CD4-positive, alpha-beta memory T cell (primary cell): ENCODE data around the gene BARHL1. TPM values are rescaled to one million over a fixed set of nuclear protein-coding genes. Genes with fewer than 3 reads are reported as not detected.

Experiments used
- CTCF ChIA-PET: fragments of 350-600 bp; sonication (Branson Sonifier 250); formaldehyde crosslinking; loops from one replicate; lab custom pipeline; 2021; ENCODE audit warnings: inconsistent platforms; ENCODE audit not compliant: partially characterized antibody; lab: Charles Lee
- POLR2A ChIA-PET: fragments of 350-600 bp; sonication (Branson Sonifier 250); formaldehyde crosslinking; loops from one replicate; lab custom pipeline; 2021; ENCODE audit not compliant: partially characterized antibody; lab: Charles Lee
- DNase-seq, 5 donors: peaks; one replicate each; pipeline versions ENCODE4 v3.0.0 to v3.0.0-alpha.2; 2020 to 2022; ENCODE audit warnings: mixed read lengths in 1 of 5
- H3K27ac ChIP-seq: one replicate; pipeline ENCODE4 v1.7.0; 2013; ENCODE audit warnings: low read depth, low read length
- H3K27me3 ChIP-seq: 2 replicates; pipeline ENCODE4 v1.7.0; 2013; ENCODE audit warnings: mild to moderate bottlenecking, low read length, moderate library complexity; ENCODE audit not compliant: insufficient read depth
- H3K36me3 ChIP-seq: 2 replicates; pipeline ENCODE4 v1.7.0; 2013; ENCODE audit warnings: mild to moderate bottlenecking, low read length, moderate library complexity; ENCODE audit not compliant: insufficient read depth
- H3K4me1 ChIP-seq: 2 replicates; pipeline ENCODE4 v1.7.0; 2013; ENCODE audit warnings: mild to moderate bottlenecking, low read length, moderate library complexity; ENCODE audit not compliant: insufficient read depth
- H3K4me3 ChIP-seq, 2 donors: one replicate each; pipeline ENCODE4 v1.7.0; 2013; ENCODE audit warnings: low read length in 2 of 2, mild to moderate bottlenecking in 1 of 2
- H3K9me3 ChIP-seq, 2 donors: one replicate each; pipeline ENCODE4 v1.7.0; 2013; ENCODE audit warnings: low read length in 2 of 2, control low read depth in 1 of 2; ENCODE audit not compliant: control insufficient read depth in 1 of 2
- H3K27ac Mint-ChIP-seq, 7 donors: one replicate each; pipeline ENCODE4 v1.8.0; 2020 to 2021; ENCODE audit warnings: mixed read lengths in 7 of 7, mild to moderate bottlenecking in 6 of 7, inconsistent platforms in 3 of 7, moderate library complexity in 3 of 7
- H3K27me3 Mint-ChIP-seq, 2 donors: one replicate each; pipeline ENCODE4 v1.8.0; 2020 to 2021; ENCODE audit warnings: mixed read lengths in 2 of 2
- H3K36me3 Mint-ChIP-seq, 2 donors: one replicate each; pipeline ENCODE4 v1.8.0; 2020 to 2021; ENCODE audit warnings: mixed read lengths in 2 of 2, inconsistent platforms in 1 of 2, mild to moderate bottlenecking in 1 of 2
- H3K4me1 Mint-ChIP-seq, 4 donors: one replicate each; pipeline ENCODE4 v1.8.0; 2020 to 2021; ENCODE audit warnings: mixed read lengths in 4 of 4, mild to moderate bottlenecking in 1 of 4
- H3K4me3 Mint-ChIP-seq, 8 donors: one replicate each; pipeline ENCODE4 v1.8.0; 2020 to 2021; ENCODE audit warnings: mixed read lengths in 8 of 8, mild to moderate bottlenecking in 7 of 8, moderate library complexity in 6 of 8, inconsistent platforms in 3 of 8
- H3K9me3 Mint-ChIP-seq, 8 donors: one replicate each; pipeline ENCODE4 v1.8.0; 2020 to 2021; ENCODE audit warnings: mixed read lengths in 8 of 8, mild to moderate bottlenecking in 5 of 8, inconsistent platforms in 3 of 8, moderate library complexity in 1 of 8
- intact Hi-C: fragments of 100-400 bp; cut with micrococcal nuclease; formaldehyde crosslinking; loops from one replicate; pipeline ENCODE4 v1.15.1; 2023
- polyA plus RNA-seq, 2 donors: library from polyadenylated mRNA; unstranded; fragments of 300-500 nt; fragmentation: Illumina TruSeq; gene quantifications; one replicate each; pipeline ENCODE4 v1.2.3, GENCODE V29; 2021
- total RNA-seq, 2 experiments: library from RNA; stranded (reverse); gene quantifications; one replicate each; pipeline ENCODE4 v1.2.3, GENCODE V29; 2021

BARHL1 gene
- total and polyA plus RNA-seq, 4 experiments from 2014 or later, result not detected

DNA sequence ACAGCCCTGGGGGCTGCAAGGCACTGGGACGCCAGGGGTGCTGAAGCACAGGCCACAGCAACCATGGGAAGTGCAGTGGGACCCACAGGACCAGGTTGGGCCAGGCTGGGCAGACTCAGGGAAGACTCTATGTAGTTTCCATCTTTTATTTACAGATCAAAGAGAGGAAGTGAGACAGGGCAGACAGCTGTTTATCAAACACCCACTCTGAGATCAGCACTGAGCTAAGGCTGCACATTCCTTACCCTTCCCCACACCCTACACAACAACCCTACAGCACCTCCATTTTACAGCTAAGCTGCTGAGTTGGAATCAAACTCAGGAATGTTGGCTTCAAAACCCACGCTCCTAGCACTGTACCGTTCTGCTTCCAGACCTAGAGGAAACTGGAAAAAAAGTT, 19.8 kb downstream of the BARHL1 start:
- no peak for DNase-seq
- Histone ChIP-seq H3K27me3 (no peaks in the 10 kb centered on the region), H3K36me3 (peaks cover 13% of the 10 kb centered on the region), H3K9me3 (no peaks in the 10 kb centered on the region), H3K4me3 (no peak overlapping the region), H3K4me1 (no peaks in the 10 kb centered on the region), H3K27ac (no peak overlapping the region)
- Mint-ChIP-seq H3K9me3 (peaks cover 0 to 2% (median 0%) of the 10 kb centered on the region in 8 donors), H3K36me3 (peaks cover 84 to 97% of the 10 kb centered on the region in 2 donors), H3K27ac (no peak overlapping the region), H3K4me1 (no peaks in the 10 kb centered on the region), H3K4me3 (no peak overlapping the region), H3K27me3 (peaks cover 0 to 3% of the 10 kb centered on the region in 2 donors)
- intact Hi-C loops, result no loop called here
- ChIA-PET POLR2A (no interaction called here), CTCF (no interaction called here)

DNA sequence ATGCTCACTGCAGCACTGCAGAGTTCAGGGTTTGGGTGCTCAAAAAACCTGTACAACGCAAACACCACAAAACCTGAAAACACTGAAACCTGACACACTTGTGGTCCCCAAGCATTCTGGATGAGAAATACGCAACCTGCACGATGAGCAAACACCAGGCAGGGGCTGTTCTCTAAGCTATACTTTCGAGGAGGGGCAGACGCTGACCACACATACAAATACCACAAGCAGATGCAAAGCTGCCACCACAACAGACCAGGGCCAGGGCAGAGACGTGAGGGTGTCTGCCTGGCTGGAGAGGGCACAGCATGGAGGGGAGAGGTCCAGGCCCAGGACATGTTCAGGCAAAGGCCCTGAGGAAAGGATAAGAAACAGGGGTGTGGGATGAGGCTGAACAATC, 23.0 kb downstream of the BARHL1 start:
- intact Hi-C loops, result no loop called here
- no peak for DNase-seq
- H3K27ac Mint-ChIP-seq, result no peak overlapping the region
- no peaks in the 10 kb centered on the region for H3K4me1 Mint-ChIP-seq
- Histone ChIP-seq H3K4me3 (no peak overlapping the region), H3K4me1 (no peaks in the 10 kb centered on the region), H3K36me3 (peaks cover 15% of the 10 kb centered on the region), H3K9me3 (no peaks in the 10 kb centered on the region), H3K27ac (no peak overlapping the region), H3K27me3 (no peaks in the 10 kb centered on the region)
- CTCF ChIA-PET, result no interaction called here
- POLR2A ChIA-PET, result no interaction called here
- no peak overlapping the region for H3K4me3 Mint-ChIP-seq
- H3K36me3 Mint-ChIP-seq, result peaks cover 86 to 96% of the 10 kb centered on the region in 2 donors
- peaks cover 0 to 2% (median 0%) of the 10 kb centered on the region in 8 donors for H3K9me3 Mint-ChIP-seq
- no peaks in the 10 kb centered on the region for H3K27me3 Mint-ChIP-seq

DNA sequence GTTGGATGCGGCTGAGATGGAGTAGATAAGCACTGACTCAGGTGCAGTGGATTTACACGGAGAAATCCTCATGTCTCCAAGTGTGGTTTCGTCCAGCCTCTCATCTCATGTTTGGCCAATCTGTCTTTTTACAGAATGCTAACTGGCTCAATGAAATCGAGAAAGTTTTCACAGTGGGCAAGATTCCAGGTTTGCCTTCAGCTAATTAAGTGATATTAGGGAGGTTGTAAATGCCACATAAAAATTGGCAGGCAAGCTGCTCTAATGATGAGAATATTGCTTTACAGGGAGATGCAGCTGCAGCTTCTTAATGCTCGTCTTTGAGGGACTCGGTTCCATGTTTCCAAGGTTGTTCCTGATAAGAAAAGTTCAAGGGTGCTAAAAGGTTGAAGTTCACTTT, 23.7 kb downstream of the BARHL1 start:
- H3K27ac ChIP-seq, result no peak overlapping the region
- Mint-ChIP-seq H3K27ac (no peak overlapping the region), H3K36me3 (peaks cover 86 to 96% of the 10 kb centered on the region in 2 donors), H3K9me3 (no peaks in the 10 kb centered on the region), H3K4me1 (no peaks in the 10 kb centered on the region), H3K4me3 (no peak overlapping the region), H3K27me3 (no peaks in the 10 kb centered on the region)
- H3K27me3 ChIP-seq, result no peaks in the 10 kb centered on the region
- CTCF ChIA-PET, result no interaction called here
- POLR2A ChIA-PET, result no interaction called here
- H3K9me3 ChIP-seq, result no peaks in the 10 kb centered on the region
- intact Hi-C loops, result no loop called here
- no peaks in the 10 kb centered on the region for H3K4me1 ChIP-seq
- DNase-seq, result no peak
- peaks cover 15% of the 10 kb centered on the region for H3K36me3 ChIP-seq
- no peak overlapping the region for H3K4me3 ChIP-seq

DNA sequence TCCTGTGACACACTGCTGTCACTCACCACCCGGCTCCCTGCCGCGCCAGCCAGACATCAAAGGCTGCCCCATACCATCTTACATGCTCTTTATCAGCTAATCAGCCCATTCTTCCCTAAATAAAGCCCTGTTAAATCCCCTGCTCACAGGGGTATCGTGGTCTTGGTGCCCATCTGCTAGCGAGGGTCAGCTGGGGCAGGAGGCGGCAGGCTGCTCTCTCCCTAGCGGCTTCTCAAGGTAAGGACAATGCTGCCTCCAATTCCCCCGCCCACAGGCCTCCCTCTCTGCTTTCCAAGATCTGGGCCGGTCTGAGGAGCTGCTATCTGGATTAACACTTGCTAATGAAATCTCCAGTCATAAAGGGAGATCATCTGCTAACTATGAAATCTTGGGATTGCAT, 26.8 kb downstream of the BARHL1 start:
- POLR2A ChIA-PET, result no interaction called here
- Histone ChIP-seq H3K4me3 (no peak overlapping the region), H3K27ac (no peak overlapping the region), H3K36me3 (peaks cover 25% of the 10 kb centered on the region), H3K9me3 (no peaks in the 10 kb centered on the region), H3K4me1 (no peaks in the 10 kb centered on the region), H3K27me3 (no peaks in the 10 kb centered on the region)
- no peak overlapping the region for H3K27ac Mint-ChIP-seq
- peaks cover 85 to 91% of the 10 kb centered on the region in 2 donors for H3K36me3 Mint-ChIP-seq
- H3K4me1 Mint-ChIP-seq, result no peaks in the 10 kb centered on the region
- no peak overlapping the region for H3K4me3 Mint-ChIP-seq
- CTCF ChIA-PET, result interaction anchor here (1.4 kb wide), 1 partner anchor 9 kb away, joined by 3 read pairs; no protein-coding TSS in a partner anchor
- H3K9me3 Mint-ChIP-seq, result no peaks in the 10 kb centered on the region
- intact Hi-C loops, result no loop called here
- no peak for DNase-seq
- no peaks in the 10 kb centered on the region for H3K27me3 Mint-ChIP-seq

DNA sequence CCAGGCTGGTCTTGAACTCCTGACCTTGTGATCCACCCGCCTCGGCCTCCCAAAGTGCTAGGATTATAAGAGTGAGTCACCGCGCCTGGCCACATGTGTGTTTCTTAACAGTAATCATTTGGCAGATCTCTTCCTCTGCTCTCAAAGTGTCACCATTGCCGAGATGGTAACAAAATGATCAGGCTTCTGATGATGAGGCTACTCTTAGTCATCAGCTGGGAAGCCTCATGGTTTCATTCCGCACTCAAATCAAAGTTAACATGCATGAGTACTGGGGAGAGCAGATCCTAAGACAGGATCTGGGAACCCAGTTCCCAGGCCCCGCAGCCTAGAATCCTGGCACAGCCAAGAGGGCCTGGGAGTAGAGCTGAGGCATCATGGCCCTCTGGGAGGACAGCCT, 27.4 kb downstream of the BARHL1 start:
- ChIA-PET CTCF (interaction anchor here (1.4 kb wide), 1 partner anchor 10 kb away, joined by 3 read pairs; no protein-coding TSS in a partner anchor), POLR2A (no interaction called here)

DNA sequence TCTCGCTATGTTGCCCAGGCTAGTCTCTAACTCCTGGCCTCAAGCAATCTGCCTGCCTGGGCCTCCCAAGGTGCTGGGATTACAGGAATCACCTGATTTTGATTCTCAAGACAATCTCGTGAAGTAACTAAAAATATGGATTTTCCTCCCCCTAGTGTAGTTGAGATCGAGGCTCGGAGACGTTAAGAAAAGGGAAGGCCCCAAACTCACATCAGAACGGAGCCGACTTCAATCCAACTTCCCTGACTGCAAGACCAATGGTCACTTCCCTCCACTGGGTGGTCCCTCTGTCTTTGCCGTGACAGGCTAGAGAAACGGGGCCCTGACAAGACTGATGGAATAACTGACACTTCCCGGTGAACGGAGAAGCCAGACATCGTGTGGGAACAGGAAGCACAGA, 28.3 kb downstream of the BARHL1 start:
- Histone ChIP-seq H3K27ac (no peak overlapping the region), H3K36me3 (peaks cover 38% of the 10 kb centered on the region), H3K4me3 (no peak overlapping the region), H3K9me3 (no peaks in the 10 kb centered on the region), H3K27me3 (no peaks in the 10 kb centered on the region), H3K4me1 (no peaks in the 10 kb centered on the region)
- no peak overlapping the region for H3K27ac Mint-ChIP-seq
- intact Hi-C loops, result no loop called here
- peaks cover 88 to 89% of the 10 kb centered on the region in 2 donors for H3K36me3 Mint-ChIP-seq
- H3K27me3 Mint-ChIP-seq, result no peaks in the 10 kb centered on the region
- no peak overlapping the region for H3K4me3 Mint-ChIP-seq
- no peak for DNase-seq
- no peaks in the 10 kb centered on the region for H3K4me1 Mint-ChIP-seq
- CTCF ChIA-PET, result interaction anchor here (1.4 kb wide), 1 partner anchor 11 kb away, joined by 3 read pairs; no protein-coding TSS in a partner anchor
- H3K9me3 Mint-ChIP-seq, result no peaks in the 10 kb centered on the region
- POLR2A ChIA-PET, result no interaction called here

More for the DNA sequence above, 27.4 kb downstream of the BARHL1 start:
- no peak for DNase-seq
- intact Hi-C loops, result no loop called here
- Histone ChIP-seq H3K4me3 (no peak overlapping the region), H3K27me3 (no peaks in the 10 kb centered on the region), H3K36me3 (peaks cover 31% of the 10 kb centered on the region), H3K4me1 (no peaks in the 10 kb centered on the region), H3K27ac (no peak overlapping the region), H3K9me3 (no peaks in the 10 kb centered on the region)
- Mint-ChIP-seq H3K4me3 (no peak overlapping the region), H3K36me3 (peaks cover 88 to 91% of the 10 kb centered on the region in 2 donors), H3K4me1 (no peaks in the 10 kb centered on the region), H3K27ac (no peak overlapping the region), H3K27me3 (no peaks in the 10 kb centered on the region), H3K9me3 (no peaks in the 10 kb centered on the region)

DNA sequence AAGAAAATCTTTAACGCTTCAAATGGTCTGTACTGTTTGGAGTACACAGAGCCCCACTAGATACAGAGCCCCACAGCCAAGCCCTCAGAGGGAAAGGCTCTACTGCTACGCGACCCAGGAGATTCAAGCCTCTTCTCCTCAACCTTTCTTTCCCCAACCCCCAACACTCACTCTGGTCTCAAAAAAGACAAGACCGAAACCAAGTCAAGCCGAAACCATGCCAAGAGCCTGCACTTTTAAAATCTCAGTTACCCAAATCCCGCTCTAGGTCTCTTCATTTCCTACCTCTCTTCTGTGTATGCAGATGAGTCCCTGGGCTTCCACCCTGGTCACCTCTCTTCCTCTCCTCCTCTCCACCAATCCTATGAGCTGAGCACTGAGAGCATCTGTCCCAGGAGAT, 31.9 kb downstream of the BARHL1 start:
- H3K9me3 Mint-ChIP-seq, result no peaks in the 10 kb centered on the region
- no peak for DNase-seq
- H3K36me3 Mint-ChIP-seq, result peaks cover 88 to 93% of the 10 kb centered on the region in 2 donors
- POLR2A ChIA-PET, result no interaction called here
- Histone ChIP-seq H3K9me3 (no peaks in the 10 kb centered on the region), H3K4me3 (no peak overlapping the region), H3K4me1 (no peaks in the 10 kb centered on the region), H3K27me3 (no peaks in the 10 kb centered on the region), H3K36me3 (peaks cover 62% of the 10 kb centered on the region), H3K27ac (no peak overlapping the region)
- CTCF ChIA-PET, result no interaction called here
- no peak overlapping the region for H3K27ac Mint-ChIP-seq
- peak overlapping the region in 1 of 8 donors; percentile 12 for H3K4me3 Mint-ChIP-seq
- intact Hi-C loops, result no loop called here
- no peaks in the 10 kb centered on the region for H3K27me3 Mint-ChIP-seq
- no peaks in the 10 kb centered on the region for H3K4me1 Mint-ChIP-seq

DNA sequence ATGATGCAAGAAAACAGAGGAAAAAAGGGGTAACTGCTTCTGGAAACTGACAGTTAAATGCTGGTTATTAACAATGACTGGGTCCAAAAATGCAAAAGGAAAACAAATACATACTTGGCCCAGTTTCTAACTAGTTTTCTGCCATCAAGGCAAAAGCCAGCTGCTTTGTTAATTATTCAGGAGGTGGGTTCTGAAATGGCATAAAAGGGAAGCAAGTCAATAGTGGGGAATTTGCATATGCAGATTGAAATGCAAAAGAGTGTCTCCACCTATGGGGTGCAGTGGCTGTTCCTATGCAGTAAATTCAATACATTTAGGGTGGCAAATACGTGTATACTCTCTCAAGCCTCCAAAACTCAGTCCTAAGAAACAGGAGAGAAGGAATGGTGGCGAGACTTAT, 33.4 kb downstream of the BARHL1 start:
- CTCF ChIA-PET, result no interaction called here

More for the DNA sequence above, 33.4 kb downstream of the BARHL1 start:
- Mint-ChIP-seq H3K4me3 (no peak overlapping the region), H3K27ac (no peak overlapping the region), H3K36me3 (peaks cover 83 to 88% of the 10 kb centered on the region in 2 donors), H3K9me3 (no peaks in the 10 kb centered on the region), H3K27me3 (no peaks in the 10 kb centered on the region), H3K4me1 (no peaks in the 10 kb centered on the region)
- Histone ChIP-seq H3K4me3 (no peak overlapping the region), H3K4me1 (no peaks in the 10 kb centered on the region), H3K27me3 (no peaks in the 10 kb centered on the region), H3K27ac (no peak overlapping the region), H3K9me3 (no peaks in the 10 kb centered on the region), H3K36me3 (peaks cover 58% of the 10 kb centered on the region)
- POLR2A ChIA-PET, result no interaction called here
- no peak for DNase-seq
- intact Hi-C loops, result no loop called here
